RWPE1 (cell line): ENCODE data around the gene ARSA.

Experiments used
- CTCF ChIA-PET: fragments of 350-600 bp; sonication (Branson Sonifier 250); formaldehyde crosslinking; extraction: SDS; loops from one replicate; lab custom pipeline; 2021; lab: Yijun Ruan, JAX
- POLR2A ChIA-PET: fragments of 400-600 bp; formaldehyde crosslinking; extraction: SDS; loops from one replicate; lab custom pipeline; 2020; ENCODE audit warnings: antibody characterized with exemption; ENCODE audit not compliant: low non-redundant PET; lab: Yijun Ruan, JAX
- DNase-seq: peaks from one replicate; pipeline ENCODE4 v3.0.0; 2012; ENCODE audit warnings: low spot score
- H3K27ac ChIP-seq: fragments of 450-650 bp; 2 replicates; pipeline ENCODE4 v1.5.1; 2017
- TF ChIP-seq, protein P1 (sequence below): fragments of 450-650 bp; conservative IDR thresholded peaks from 2 replicates; pipeline ENCODE4 v1.5.1; 2017; ENCODE audit warnings: low read depth, mild to moderate bottlenecking

Gene ARSA

DNA sequence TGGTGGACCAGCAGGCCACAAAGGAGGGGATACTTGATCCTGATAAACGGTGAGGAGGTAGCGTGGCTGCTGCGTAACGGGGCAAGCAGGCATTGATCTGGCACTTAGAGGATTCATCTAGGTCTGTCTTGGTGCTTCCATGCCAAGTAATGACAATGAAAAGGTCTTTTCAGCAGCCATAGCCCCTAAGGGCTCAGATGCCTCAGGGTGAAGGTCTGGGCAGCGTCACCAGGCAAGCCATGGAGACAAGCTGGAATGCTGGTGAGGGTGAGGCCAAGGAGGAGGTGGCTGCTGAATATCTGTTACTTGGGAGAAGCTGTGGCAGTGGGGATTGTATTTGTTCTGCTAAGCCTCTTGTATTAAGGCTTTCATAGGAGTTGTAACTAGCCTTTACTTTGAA is 40.5 kb downstream of the ARSA start:
- DNase-seq = no peak
- H3K27ac ChIP-seq = no peak overlapping the region
- POLR2A ChIA-PET = no interaction called here
- CTCF ChIA-PET = no interaction called here
- TF ChIP-seq, protein P1, sequence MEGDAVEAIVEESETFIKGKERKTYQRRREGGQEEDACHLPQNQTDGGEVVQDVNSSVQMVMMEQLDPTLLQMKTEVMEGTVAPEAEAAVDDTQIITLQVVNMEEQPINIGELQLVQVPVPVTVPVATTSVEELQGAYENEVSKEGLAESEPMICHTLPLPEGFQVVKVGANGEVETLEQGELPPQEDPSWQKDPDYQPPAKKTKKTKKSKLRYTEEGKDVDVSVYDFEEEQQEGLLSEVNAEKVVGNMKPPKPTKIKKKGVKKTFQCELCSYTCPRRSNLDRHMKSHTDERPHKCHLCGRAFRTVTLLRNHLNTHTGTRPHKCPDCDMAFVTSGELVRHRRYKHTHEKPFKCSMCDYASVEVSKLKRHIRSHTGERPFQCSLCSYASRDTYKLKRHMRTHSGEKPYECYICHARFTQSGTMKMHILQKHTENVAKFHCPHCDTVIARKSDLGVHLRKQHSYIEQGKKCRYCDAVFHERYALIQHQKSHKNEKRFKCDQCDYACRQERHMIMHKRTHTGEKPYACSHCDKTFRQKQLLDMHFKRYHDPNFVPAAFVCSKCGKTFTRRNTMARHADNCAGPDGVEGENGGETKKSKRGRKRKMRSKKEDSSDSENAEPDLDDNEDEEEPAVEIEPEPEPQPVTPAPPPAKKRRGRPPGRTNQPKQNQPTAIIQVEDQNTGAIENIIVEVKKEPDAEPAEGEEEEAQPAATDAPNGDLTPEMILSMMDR = no peak

DNA sequence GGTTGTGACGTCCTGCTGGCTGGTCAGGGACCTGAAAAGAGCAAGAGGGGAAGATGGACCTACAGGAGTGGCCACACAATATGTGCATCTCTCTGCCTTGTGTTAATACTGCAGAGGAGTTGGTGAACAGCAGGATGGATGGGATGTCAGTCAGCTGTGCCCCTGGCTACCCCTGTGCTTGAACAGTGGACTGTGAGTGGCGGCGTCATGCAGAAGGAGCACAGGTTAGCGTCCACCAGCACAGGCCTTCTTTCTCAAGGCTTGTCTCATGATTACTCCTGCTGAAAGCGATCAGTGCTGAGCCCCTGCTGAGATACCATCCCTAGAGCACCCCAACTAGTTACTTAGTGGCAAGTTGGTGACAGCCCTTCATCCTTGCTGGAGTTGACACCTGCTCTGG is 41.5 kb downstream of the ARSA start:
- POLR2A ChIA-PET = no interaction called here
- TF ChIP-seq, protein P1 = no peak
- no peak for DNase-seq
- CTCF ChIA-PET = no interaction called here
- no peak overlapping the region for H3K27ac ChIP-seq

DNA sequence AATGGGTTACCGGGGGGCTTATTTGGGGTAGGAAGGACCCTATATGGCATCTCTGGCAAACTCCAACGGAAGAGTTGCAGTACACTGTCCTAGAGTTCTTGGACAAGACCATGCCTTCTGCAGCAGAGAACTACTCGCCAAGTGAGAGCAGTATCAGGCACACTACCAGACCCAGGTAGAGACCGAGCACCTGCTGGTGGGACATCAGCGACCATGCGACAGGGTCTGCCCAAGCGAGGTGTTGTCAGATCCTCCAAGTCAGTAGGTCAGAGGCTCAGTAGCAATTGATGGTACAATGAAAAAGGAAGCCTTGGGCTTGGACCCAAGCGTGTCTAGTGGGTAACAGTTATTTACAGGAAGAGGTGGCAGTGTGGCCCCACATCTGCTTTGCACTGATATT is 42.2 kb downstream of the ARSA start:
- no peak overlapping the region for H3K27ac ChIP-seq
- ChIA-PET CTCF (no interaction called here), POLR2A (no interaction called here)
- TF ChIP-seq, protein P1 = no peak
- no peak for DNase-seq

GRCh38 chr22:50585238-50585637 is 42.7 kb downstream of the ARSA start:
- H3K27ac ChIP-seq = no peak overlapping the region
- TF ChIP-seq, protein P1 = no peak
- ChIA-PET POLR2A (no interaction called here), CTCF (no interaction called here)
- no peak for DNase-seq

DNA sequence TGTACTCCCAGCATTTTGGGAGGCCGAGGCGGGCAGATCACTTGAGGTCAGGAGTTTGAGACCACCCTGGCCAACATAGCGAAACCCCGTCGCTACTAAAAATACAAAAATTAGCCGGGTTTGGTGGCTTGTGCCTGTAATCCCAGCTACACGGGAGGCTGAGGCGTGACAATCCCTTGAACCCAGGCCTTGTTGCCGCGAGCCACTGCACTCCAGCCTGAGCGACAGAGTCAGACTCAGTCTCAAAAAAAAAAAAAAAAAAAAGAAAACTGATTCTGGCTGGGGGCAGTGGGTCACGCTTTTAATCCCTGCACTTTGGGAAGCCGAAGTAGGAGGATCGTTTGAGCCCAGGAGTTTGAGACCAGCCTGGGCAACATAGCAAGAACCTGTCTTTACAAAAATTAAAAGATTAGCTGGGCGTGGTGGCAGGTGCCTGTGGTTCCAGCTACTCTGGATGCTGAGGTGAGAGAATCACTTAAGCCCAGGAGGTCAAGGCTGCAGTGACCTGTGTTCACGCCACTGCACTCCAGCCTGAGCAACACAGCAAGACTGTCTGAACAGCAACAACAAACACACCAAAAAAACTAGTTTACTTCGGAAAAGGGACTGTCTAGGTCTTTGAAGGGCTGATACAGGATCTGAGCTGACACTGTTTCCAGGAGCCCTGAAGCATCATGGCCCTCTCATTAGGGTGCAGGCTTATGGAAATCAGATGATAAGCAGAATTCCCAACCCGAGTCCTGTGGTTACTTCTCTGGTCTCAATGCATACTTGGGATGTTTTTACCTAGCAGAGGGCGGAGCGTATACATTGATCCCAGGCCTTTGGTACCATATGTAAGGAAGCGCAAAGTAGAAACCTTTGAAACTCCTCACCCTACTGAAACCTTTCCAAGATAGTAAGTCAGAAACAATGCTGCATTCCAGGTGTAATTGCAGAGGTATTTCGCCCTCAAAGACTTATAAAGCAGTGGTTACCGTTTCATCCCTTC is 43.6 kb downstream of the ARSA start:
- H3K27ac ChIP-seq = no peak overlapping the region
- TF ChIP-seq, protein P1 = no peak
- CTCF ChIA-PET = no interaction called here
- POLR2A ChIA-PET = no interaction called here
- DNase-seq = no peak

DNA sequence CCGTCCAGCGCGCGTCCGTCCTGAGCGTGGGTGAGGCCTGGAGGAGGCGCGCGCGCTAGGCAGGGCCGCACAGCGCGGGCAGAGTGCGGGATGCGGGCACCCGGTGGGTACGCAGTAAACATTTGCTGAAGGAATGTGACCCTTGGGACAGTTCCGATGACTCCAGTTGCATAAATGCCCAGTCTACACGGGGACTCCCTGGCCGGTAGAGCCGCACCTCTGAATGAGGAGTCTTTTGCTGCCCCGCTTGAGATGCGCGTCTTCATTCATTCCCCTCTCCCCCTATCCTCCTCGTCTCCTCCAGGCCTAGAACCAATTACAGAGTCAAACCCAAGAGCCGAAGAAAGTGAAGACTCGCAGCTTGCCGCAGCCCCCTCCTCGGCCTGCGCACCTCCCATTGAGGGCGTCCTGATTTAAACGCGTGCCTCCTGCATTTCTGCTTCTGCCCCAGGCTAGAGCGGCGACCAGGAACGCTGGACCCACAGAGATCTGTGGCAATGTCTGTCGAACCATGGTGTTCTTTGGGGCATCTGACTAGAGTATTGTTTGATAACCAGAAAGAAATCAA is 44.6 kb downstream of the ARSA start:
- peak overlapping the region; percentile 93 for H3K27ac ChIP-seq
- no peak for DNase-seq
- POLR2A ChIA-PET = no interaction called here
- TF ChIP-seq, protein P1 = no peak
- CTCF ChIA-PET = no interaction called here
